ENCODE measurements around the gene SHROOM3. TPM values are rescaled to one million over a fixed set of nuclear protein-coding genes. Genes with fewer than 3 reads are reported as not detected.

Gene SHROOM3
- total RNA-seq, 2 donors from 2014 or later: 18.1 to 21.8 TPM

- Histone ChIP-seq H3K36me3 (ENCODE audit: control insufficient read depth, insufficient read depth, low read length) (no peaks in the 10 kb centered on the region), H3K27ac (ENCODE audit: low read depth, low read length) (no peak overlapping the region), H3K9me3 (ENCODE audit: control insufficient read depth, low read length) (no peaks in the 10 kb centered on the region), H3K4me3 (ENCODE audit: low read length) (no peak overlapping the region), H3K4me1 (ENCODE audit: control insufficient read depth, insufficient read depth, low read length) (no peaks in the 10 kb centered on the region), H3K9ac (ENCODE audit: extremely low read depth, low read length, poor library complexity, severe bottlenecking) (no peak overlapping the region), H3K27me3 (ENCODE audit: control insufficient read depth, insufficient read depth, low read length, poor library complexity, severe bottlenecking) (no peaks in the 10 kb centered on the region)
- 90 to 95% methylated on average over 1 of the region's 1 CpG for WGBS, 2 experiments (ENCODE audit: insufficient coverage in 1 of 2, insufficient read length in 1 of 2)
- Mint-ChIP-seq H3K36me3 (ENCODE audit: low read depth) (no peaks in the 10 kb centered on the region), H3K4me3 (no peak overlapping the region), H3K27me3 (ENCODE audit: insufficient read depth) (peaks cover 8% of the 10 kb centered on the region), H3K27ac (no peak overlapping the region), H3K9me3 (no peaks in the 10 kb centered on the region), H3K4me1 (no peaks in the 10 kb centered on the region)
- no peak for DNase-seq
- no peak for TF ChIP-seq CTCF (conservative IDR thresholded peaks at IDR 0.05)
Measured at GRCh38 chr4:76663824-76664223, 228.8 kb downstream of the SHROOM3 start.

GRCh38 chr4:76665153-76665552 lies 230.1 kb downstream of the SHROOM3 start:
- no peaks in the 10 kb centered on the region for H3K4me1 ChIP-seq (ENCODE audit: control insufficient read depth, insufficient read depth, low read length)
- no peaks in the 10 kb centered on the region for H3K4me1 Mint-ChIP-seq
- no peak overlapping the region for H3K4me3 Mint-ChIP-seq
- H3K9me3 ChIP-seq (ENCODE audit: control insufficient read depth, low read length): no peaks in the 10 kb centered on the region
- peaks cover 8% of the 10 kb centered on the region for H3K27me3 Mint-ChIP-seq (ENCODE audit: insufficient read depth)
- H3K36me3 ChIP-seq (ENCODE audit: control insufficient read depth, insufficient read depth, low read length): no peaks in the 10 kb centered on the region
- no peaks in the 10 kb centered on the region for H3K9me3 Mint-ChIP-seq
- no peak overlapping the region for H3K4me3 ChIP-seq (ENCODE audit: low read length)
- H3K27ac Mint-ChIP-seq: no peak overlapping the region
- H3K27ac ChIP-seq (ENCODE audit: low read depth, low read length): no peak overlapping the region
- no peaks in the 10 kb centered on the region for H3K27me3 ChIP-seq (ENCODE audit: control insufficient read depth, insufficient read depth, low read length, poor library complexity, severe bottlenecking)
- DNase-seq: no peak
- no peak for TF ChIP-seq CTCF (conservative IDR thresholded peaks at IDR 0.05)
- no peaks in the 10 kb centered on the region for H3K36me3 Mint-ChIP-seq (ENCODE audit: low read depth)
- H3K9ac ChIP-seq (ENCODE audit: extremely low read depth, low read length, poor library complexity, severe bottlenecking): no peak overlapping the region

GRCh38 chr4:76665721-76666120 lies 230.7 kb downstream of the SHROOM3 start:
- Mint-ChIP-seq H3K27ac (no peak overlapping the region), H3K4me3 (no peak overlapping the region), H3K36me3 (ENCODE audit: low read depth) (no peaks in the 10 kb centered on the region), H3K9me3 (no peaks in the 10 kb centered on the region), H3K27me3 (ENCODE audit: insufficient read depth) (peaks cover 8% of the 10 kb centered on the region), H3K4me1 (no peaks in the 10 kb centered on the region)
- H3K4me3 ChIP-seq (ENCODE audit: low read length): no peak overlapping the region
- no peak for TF ChIP-seq CTCF (conservative IDR thresholded peaks at IDR 0.05)
- H3K36me3 ChIP-seq (ENCODE audit: control insufficient read depth, insufficient read depth, low read length): no peaks in the 10 kb centered on the region
- H3K27ac ChIP-seq (ENCODE audit: low read depth, low read length): no peak overlapping the region
- no peaks in the 10 kb centered on the region for H3K27me3 ChIP-seq (ENCODE audit: control insufficient read depth, insufficient read depth, low read length, poor library complexity, severe bottlenecking)
- H3K4me1 ChIP-seq (ENCODE audit: control insufficient read depth, insufficient read depth, low read length): no peaks in the 10 kb centered on the region
- DNase-seq: no peak
- H3K9ac ChIP-seq (ENCODE audit: extremely low read depth, low read length, poor library complexity, severe bottlenecking): no peak overlapping the region
- no peaks in the 10 kb centered on the region for H3K9me3 ChIP-seq (ENCODE audit: control insufficient read depth, low read length)
- WGBS, 2 experiments (ENCODE audit: insufficient coverage in 1 of 2, insufficient read length in 1 of 2): 94% methylated on average over 3 to 4 of the region's 4 CpGs

Data from endodermal cell (in vitro differentiated cells).